Measurements from ENCODE around the gene ADAMTSL1.

ADAMTSL1 gene

GRCh38 chr9:18743421-18743820 is 269.5 kb downstream of the ADAMTSL1 start:
- Histone ChIP-seq H2AFZ (ENCODE audit: low read length) (no peak overlapping the region), H3K4me3 (ENCODE audit: low read length, poor library complexity, severe bottlenecking) (no peak overlapping the region), H3K4me1 (ENCODE audit: insufficient read depth, low read length, poor library complexity, severe bottlenecking) (no peaks in the 10 kb centered on the region), H3F3A (ENCODE audit: low read depth) (no peaks in the 10 kb centered on the region), H3K9me2 (replicated peaks; ENCODE audit: low read depth, low read length) (no peaks in the 10 kb centered on the region), H3K9me3 (ENCODE audit: insufficient read depth, low read depth, low read length) (no peaks in the 10 kb centered on the region), H3K79me2 (ENCODE audit: insufficient read depth, low read length) (no peaks in the 10 kb centered on the region), H4K20me1 (ENCODE audit: insufficient read depth, low read length, poor library complexity, severe bottlenecking) (no peaks in the 10 kb centered on the region), H3K9ac (ENCODE audit: low read depth, low read length, poor library complexity, severe bottlenecking) (no peak overlapping the region), H3K27me3 (ENCODE audit: insufficient read depth, low read length, poor library complexity, severe bottlenecking) (no peaks in the 10 kb centered on the region), H3K36me3 (ENCODE audit: insufficient read depth, low read length) (no peaks in the 10 kb centered on the region), H3K4me2 (ENCODE audit: low read depth, low read length, poor library complexity, severe bottlenecking) (no peak overlapping the region)
- TF ChIP-seq CTCF (conservative IDR thresholded peaks at IDR 0.05; ENCODE audit: low read length) (no peak), EZH2phosphoT487 (IDR thresholded peaks at IDR 0.05; ENCODE audit: borderline replicate concordance) (no peak)

GRCh38 chr9:18743971-18744370 is 270.0 kb downstream of the ADAMTSL1 start:
- H3K4me3 ChIP-seq (ENCODE audit: low read length, poor library complexity, severe bottlenecking) = no peak overlapping the region
- H3K79me2 ChIP-seq (ENCODE audit: insufficient read depth, low read length) = no peaks in the 10 kb centered on the region
- TF ChIP-seq EZH2phosphoT487 (IDR thresholded peaks at IDR 0.05; ENCODE audit: borderline replicate concordance) = no peak
- TF ChIP-seq CTCF (conservative IDR thresholded peaks at IDR 0.05; ENCODE audit: low read length) = no peak
- no peaks in the 10 kb centered on the region for H3K36me3 ChIP-seq (ENCODE audit: insufficient read depth, low read length)
- no peaks in the 10 kb centered on the region for H3K27me3 ChIP-seq (ENCODE audit: insufficient read depth, low read length, poor library complexity, severe bottlenecking)
- H3K9ac ChIP-seq (ENCODE audit: low read depth, low read length, poor library complexity, severe bottlenecking) = no peak overlapping the region
- H3K4me2 ChIP-seq (ENCODE audit: low read depth, low read length, poor library complexity, severe bottlenecking) = no peak overlapping the region
- H2AFZ ChIP-seq (ENCODE audit: low read length) = no peak overlapping the region
- no peaks in the 10 kb centered on the region for H3K4me1 ChIP-seq (ENCODE audit: insufficient read depth, low read length, poor library complexity, severe bottlenecking)
- H4K20me1 ChIP-seq (ENCODE audit: insufficient read depth, low read length, poor library complexity, severe bottlenecking) = no peaks in the 10 kb centered on the region
- no peaks in the 10 kb centered on the region for H3F3A ChIP-seq (ENCODE audit: low read depth)
- H3K9me2 ChIP-seq (replicated peaks; ENCODE audit: low read depth, low read length) = no peaks in the 10 kb centered on the region
- no peaks in the 10 kb centered on the region for H3K9me3 ChIP-seq (ENCODE audit: insufficient read depth, low read depth, low read length)

GRCh38 chr9:18745710-18746109 is 271.8 kb downstream of the ADAMTSL1 start:
- Histone ChIP-seq H3K9me3 (ENCODE audit: insufficient read depth, low read depth, low read length) (no peaks in the 10 kb centered on the region), H3K27me3 (ENCODE audit: insufficient read depth, low read length, poor library complexity, severe bottlenecking) (no peaks in the 10 kb centered on the region), H4K20me1 (ENCODE audit: insufficient read depth, low read length, poor library complexity, severe bottlenecking) (no peaks in the 10 kb centered on the region), H3K79me2 (ENCODE audit: insufficient read depth, low read length) (no peaks in the 10 kb centered on the region), H3K4me3 (ENCODE audit: low read length, poor library complexity, severe bottlenecking) (no peak overlapping the region), H3F3A (ENCODE audit: low read depth) (no peaks in the 10 kb centered on the region), H2AFZ (ENCODE audit: low read length) (no peak overlapping the region), H3K9me2 (replicated peaks; ENCODE audit: low read depth, low read length) (no peaks in the 10 kb centered on the region), H3K4me1 (ENCODE audit: insufficient read depth, low read length, poor library complexity, severe bottlenecking) (no peaks in the 10 kb centered on the region), H3K36me3 (ENCODE audit: insufficient read depth, low read length) (no peaks in the 10 kb centered on the region), H3K9ac (ENCODE audit: low read depth, low read length, poor library complexity, severe bottlenecking) (no peak overlapping the region), H3K4me2 (ENCODE audit: low read depth, low read length, poor library complexity, severe bottlenecking) (no peak overlapping the region)
- TF ChIP-seq CTCF (conservative IDR thresholded peaks at IDR 0.05; ENCODE audit: low read length) (no peak), EZH2phosphoT487 (IDR thresholded peaks at IDR 0.05; ENCODE audit: borderline replicate concordance) (no peak)
